Neural progenitor cell (in vitro differentiated cells): Measurements from ENCODE around the gene C2CD2L. TPM values are rescaled to one million over a fixed set of nuclear protein-coding genes. Genes with fewer than 3 reads are reported as not detected.
"Not testable (repeated sequence)": the region's sequence is repeated elsewhere in the genome, so short reads cannot be mapped to it uniquely, and the experiment has no call there.

Source experiments
- DNase-seq: peaks from one replicate; pipeline ENCODE4 v3.0.0-alpha.2; 2016; ENCODE audit warnings: low spot score
- H2AFZ ChIP-seq: fragments of 200-600 bp; sonication (generic); replicated peaks from 2 replicates; pipeline ENCODE4 v1.6.1; 2016; ENCODE audit warnings: antibody characterized with exemption
- H3F3A ChIP-seq: fragments of 200-600 bp; sonication (generic); 2 replicates; pipeline ENCODE4 v1.6.1; 2016; ENCODE audit warnings: antibody characterized with exemption, low read depth
- H3K27ac ChIP-seq: fragments of 200-600 bp; sonication (generic); 2 replicates; pipeline ENCODE4 v1.5.1; 2016; ENCODE audit warnings: mild to moderate bottlenecking
- H3K27me3 ChIP-seq: fragments of 200-600 bp; sonication (generic); 2 replicates; pipeline ENCODE4 v1.6.1; 2016; ENCODE audit warnings: mild to moderate bottlenecking, moderate library complexity
- H3K36me3 ChIP-seq: fragments of 200-600 bp; sonication (generic); 2 replicates; pipeline ENCODE4 v1.5.1; 2016
- H3K4me1 ChIP-seq: fragments of 200-600 bp; sonication (generic); 2 replicates; pipeline ENCODE4 v1.6.1; 2016; ENCODE audit warnings: mixed run types
- H3K4me2 ChIP-seq: fragments of 200-600 bp; sonication (generic); 2 replicates; pipeline ENCODE4 v1.6.1; 2016
- H3K4me3 ChIP-seq: fragments of 200-600 bp; sonication (generic); 2 replicates; pipeline ENCODE4 v1.5.1; 2016
- H3K79me2 ChIP-seq: fragments of 200-600 bp; sonication (generic); 2 replicates; pipeline ENCODE4 v1.6.1; 2016; ENCODE audit warnings: low read depth
- H3K9ac ChIP-seq: fragments of 200-600 bp; sonication (generic); 2 replicates; pipeline ENCODE4 v1.6.1; 2016
- H3K9me3 ChIP-seq: fragments of 200-600 bp; sonication (generic); 2 replicates; pipeline ENCODE4 v1.5.1; 2016; ENCODE audit warnings: low read depth
- H4K20me1 ChIP-seq: fragments of 200-600 bp; sonication (generic); 2 replicates; pipeline ENCODE4 v1.6.1; 2016; ENCODE audit warnings: low read depth
- H3K27ac Mint-ChIP-seq: 3 replicates; pipeline ENCODE4 v1.8.0; 2021; ENCODE audit warnings: mixed read lengths
- H3K27me3 Mint-ChIP-seq: 2 replicates; pipeline ENCODE4 v1.8.0; 2022; ENCODE audit warnings: low read depth, mild to moderate bottlenecking, inconsistent platforms, moderate library complexity, mixed read lengths; ENCODE audit not compliant: insufficient read depth
- H3K36me3 Mint-ChIP-seq: 3 replicates; pipeline ENCODE4 v1.8.0; 2021; ENCODE audit warnings: mixed read lengths
- H3K4me1 Mint-ChIP-seq: 3 replicates; pipeline ENCODE4 v1.8.0; 2021; ENCODE audit warnings: mixed read lengths
- H3K4me3 Mint-ChIP-seq: 3 replicates; pipeline ENCODE4 v1.8.0; 2021; ENCODE audit warnings: mild to moderate bottlenecking, moderate library complexity, mixed read lengths
- H3K9me3 Mint-ChIP-seq: 3 replicates; pipeline ENCODE4 v1.8.0; 2020; ENCODE audit warnings: mixed read lengths
- CTCF ChIP-seq: fragments of 200-600 bp; sonication (generic); IDR thresholded peaks from 2 replicates; pipeline ENCODE4 v1.5.1; 2017; ENCODE audit warnings: antibody characterized with exemption, mild to moderate bottlenecking
- EZH2 ChIP-seq: fragments of 200-600 bp; sonication (generic); IDR thresholded peaks from 2 replicates; pipeline ENCODE4 v1.6.1; 2017; ENCODE audit warnings: antibody characterized with exemption, mild to moderate bottlenecking, moderate library complexity
- EZH2phosphoT487 ChIP-seq: fragments of 200-600 bp; sonication (generic); IDR thresholded peaks from 2 replicates; pipeline ENCODE4 v1.6.1; 2017; ENCODE audit warnings: antibody characterized with exemption
- total RNA-seq: library from RNA; depleted of rRNA; stranded (reverse); fragments of >200 nt; gene quantifications from 2 replicates; pipeline ENCODE4 v1.2.3, GENCODE V29; 2015; ENCODE audit warnings: low replicate concordance

Gene C2CD2L
- total RNA-seq = 1.5 and 3.7 TPM in 2 replicates

GRCh38 chr11:119106564-119107537, at the start of gene C2CD2L:
Gene C2CD2L, plus strand, starts transcription at chr11:119107344. Its CDS starts 398 bp downstream, at chr11:119107742.
- peaks cover 2% of the 10 kb centered on the region for H3K27me3 Mint-ChIP-seq
- Histone ChIP-seq H3F3A (peaks cover 47% of the 10 kb centered on the region), H3K27ac (no peak within 1 kb of the TSS), H3K79me2 (peaks cover 12% of the 10 kb centered on the region), H3K4me2 (peak within 1 kb of the TSS; percentile 99), H3K27me3 (peaks cover 15% of the 10 kb centered on the region), H3K4me3 (peak within 1 kb of the TSS; percentile 97), H4K20me1 (peaks cover 4% of the 10 kb centered on the region), H3K9me3 (no peaks in the 10 kb centered on the region), H3K9ac (peak within 1 kb of the TSS; percentile 38), H2AFZ (peak within 1 kb of the TSS; percentile 88), H3K36me3 (no peaks in the 10 kb centered on the region), H3K4me1 (peaks cover 9% of the 10 kb centered on the region)
- H3K27ac Mint-ChIP-seq = peak within 1 kb of the TSS; percentile 89
- H3K36me3 Mint-ChIP-seq = peaks cover 4% of the 10 kb centered on the region
- peaks cover 38% of the 10 kb centered on the region for H3K4me1 Mint-ChIP-seq
- DNase-seq = peak; percentile 95
- H3K4me3 Mint-ChIP-seq = peak within 1 kb of the TSS; percentile 92
- H3K9me3 Mint-ChIP-seq = no peaks in the 10 kb centered on the region
- TF ChIP-seq EZH2 (no peak), EZH2phosphoT487 (no peak), CTCF (no peak)

- H3K4me3 Mint-ChIP-seq = peak overlapping the region; percentile 73
- H3K9me3 Mint-ChIP-seq, DNase-seq, H3K27me3 Mint-ChIP-seq, H2AFZ ChIP-seq, H3K9me3 ChIP-seq, H3K27ac Mint-ChIP-seq, H3K4me2 ChIP-seq, H3K27me3 ChIP-seq, H3K27ac ChIP-seq, H3K36me3 ChIP-seq, H3K9ac ChIP-seq, H3K4me1 ChIP-seq, H3K4me3 ChIP-seq: not testable (repeated sequence)
- H4K20me1 ChIP-seq = peaks cover 12% of the 10 kb centered on the region
- H3K36me3 Mint-ChIP-seq = peaks cover 13% of the 10 kb centered on the region
- H3F3A ChIP-seq = peaks cover 16% of the 10 kb centered on the region
- peaks cover 18% of the 10 kb centered on the region for H3K4me1 Mint-ChIP-seq
- peaks cover 36% of the 10 kb centered on the region for H3K79me2 ChIP-seq
Measured at GRCh38 chr11:119059128-119059527, 48.0 kb upstream of the C2CD2L start.

GRCh38 chr11:119061256-119061655, 45.9 kb upstream of the C2CD2L start:
- Histone ChIP-seq H3K4me2 (no peak overlapping the region), H3K9me3 (no peaks in the 10 kb centered on the region), H3K36me3 (no peaks in the 10 kb centered on the region), H3K27me3 (no peaks in the 10 kb centered on the region), H2AFZ (no peak overlapping the region), H3K9ac (no peak overlapping the region), H4K20me1 (peaks cover 2% of the 10 kb centered on the region), H3K79me2 (peaks cover 14% of the 10 kb centered on the region), H3F3A (peaks cover 16% of the 10 kb centered on the region), H3K27ac (no peak overlapping the region), H3K4me3 (no peak overlapping the region), H3K4me1 (peaks cover 6% of the 10 kb centered on the region)
- peaks cover 2% of the 10 kb centered on the region for H3K27me3 Mint-ChIP-seq
- peaks cover 13% of the 10 kb centered on the region for H3K4me1 Mint-ChIP-seq
- H3K4me3 Mint-ChIP-seq = no peak overlapping the region
- H3K27ac Mint-ChIP-seq = no peak overlapping the region
- no peak for DNase-seq
- TF ChIP-seq EZH2 (no peak), CTCF (no peak), EZH2phosphoT487 (no peak)
- peaks cover 2% of the 10 kb centered on the region for H3K36me3 Mint-ChIP-seq
- H3K9me3 Mint-ChIP-seq = no peaks in the 10 kb centered on the region

- H3K4me3 ChIP-seq = no peak overlapping the region
- H3K27me3 ChIP-seq = no peaks in the 10 kb centered on the region
- Mint-ChIP-seq H3K4me1 (peaks cover 16% of the 10 kb centered on the region), H3K9me3 (no peaks in the 10 kb centered on the region), H3K36me3 (peaks cover 2% of the 10 kb centered on the region), H3K4me3 (no peak overlapping the region), H3K27ac (no peak overlapping the region), H3K27me3 (peaks cover 2% of the 10 kb centered on the region)
- no peak for TF ChIP-seq EZH2
- no peak for TF ChIP-seq EZH2phosphoT487
- TF ChIP-seq CTCF = no peak
- H3K9ac ChIP-seq = no peak overlapping the region
- H3F3A ChIP-seq = peaks cover 15% of the 10 kb centered on the region
- H3K36me3 ChIP-seq = no peaks in the 10 kb centered on the region
- no peak overlapping the region for H3K27ac ChIP-seq
- no peaks in the 10 kb centered on the region for H3K9me3 ChIP-seq
- H4K20me1 ChIP-seq = no peaks in the 10 kb centered on the region
- H3K4me2 ChIP-seq = no peak overlapping the region
- H3K4me1 ChIP-seq = peaks cover 6% of the 10 kb centered on the region
- H2AFZ ChIP-seq = no peak overlapping the region
- DNase-seq = no peak
- H3K79me2 ChIP-seq = peaks cover 8% of the 10 kb centered on the region
Measured at GRCh38 chr11:119062779-119063178, 44.4 kb upstream of the C2CD2L start.
